Naive thymus-derived CD4-positive, alpha-beta T cell (primary cell): ENCODE data around the gene POU2F2. TPM values are rescaled to one million over a fixed set of nuclear protein-coding genes. Genes with fewer than 3 reads are reported as not detected.
A peak's percentile ranks its signal among the peaks of the same experiment; 100 is the strongest.

ENCODE experiments used
- ATAC-seq: fragments of 150-1000 bp; cut with Tn5 transposase; 2 replicates; pipeline ENCODE4 v1.10.0; 2021; ENCODE audit warnings: mild to moderate bottlenecking, moderate library complexity
- CTCF ChIA-PET: fragments of 350-600 bp; sonication (Branson Sonifier 250); formaldehyde crosslinking; loops from one replicate; lab custom pipeline; 2021; ENCODE audit warnings: antibody characterized with exemption; lab: Charles Lee
- POLR2A ChIA-PET: fragments of 350-600 bp; sonication (Branson Sonifier 250); formaldehyde crosslinking; loops from one replicate; lab custom pipeline; 2021; ENCODE audit warnings: antibody characterized with exemption, inconsistent platforms; lab: Charles Lee
- DNase-seq, 9 donors: peaks; one replicate each; pipeline versions ENCODE4 v3.0.0 to v3.0.0-alpha.2; 2020 to 2022; ENCODE audit warnings: mixed read lengths in 1 of 9
- H3K27ac ChIP-seq: one replicate; pipeline ENCODE4 v1.7.0; 2013; ENCODE audit warnings: mild to moderate bottlenecking, low read depth, low read length, moderate library complexity
- H3K27me3 ChIP-seq, 2 donors: one replicate each; pipeline ENCODE4 v1.7.0; 2013; ENCODE audit warnings: low read length in 2 of 2, mild to moderate bottlenecking in 2 of 2, moderate library complexity in 2 of 2; ENCODE audit not compliant: control insufficient read depth in 2 of 2, insufficient read depth in 2 of 2
- H3K36me3 ChIP-seq, 3 experiments: 1 replicate in 2 of 3; 2 replicates in 1 of 3; pipeline ENCODE4 v1.7.0; 2013; ENCODE audit warnings: low read length in 3 of 3, mild to moderate bottlenecking in 3 of 3, moderate library complexity in 1 of 3; ENCODE audit not compliant: insufficient read depth in 3 of 3, control insufficient read depth in 2 of 3
- H3K4me1 ChIP-seq, 2 donors: one replicate each; pipeline ENCODE4 v1.7.0; 2013; ENCODE audit warnings: low read length in 2 of 2, mild to moderate bottlenecking in 2 of 2, moderate library complexity in 1 of 2; ENCODE audit not compliant: control insufficient read depth in 2 of 2, insufficient read depth in 2 of 2
- H3K4me3 ChIP-seq: 2 replicates; pipeline ENCODE4 v1.7.0; 2013; ENCODE audit warnings: mild to moderate bottlenecking, low read length
- H3K9me3 ChIP-seq, 3 experiments: 1 replicate in 2 of 3; 2 replicates in 1 of 3; pipeline ENCODE4 v1.7.0; 2013; ENCODE audit warnings: low read length in 3 of 3; ENCODE audit not compliant: control insufficient read depth in 2 of 3
- H3K27ac Mint-ChIP-seq, 9 donors: one replicate each; pipeline ENCODE4 v1.8.0; 2020 to 2022; ENCODE audit warnings: mixed read lengths in 9 of 9, mild to moderate bottlenecking in 8 of 9, moderate library complexity in 5 of 9, inconsistent platforms in 2 of 9
- H3K27me3 Mint-ChIP-seq, 5 donors: one replicate each; pipeline ENCODE4 v1.8.0; 2021 to 2022; ENCODE audit warnings: mixed read lengths in 5 of 5, mild to moderate bottlenecking in 1 of 5
- H3K36me3 Mint-ChIP-seq, 5 donors: one replicate each; pipeline ENCODE4 v1.8.0; 2020 to 2022; ENCODE audit warnings: mixed read lengths in 5 of 5, mild to moderate bottlenecking in 3 of 5, inconsistent platforms in 1 of 5
- H3K4me1 Mint-ChIP-seq, 7 donors: one replicate each; pipeline ENCODE4 v1.8.0; 2020 to 2022; ENCODE audit warnings: mixed read lengths in 7 of 7, mild to moderate bottlenecking in 3 of 7, inconsistent platforms in 1 of 7
- H3K4me3 Mint-ChIP-seq, 10 donors: one replicate each; pipeline ENCODE4 v1.8.0; 2020 to 2022; ENCODE audit warnings: mild to moderate bottlenecking in 10 of 10, mixed read lengths in 10 of 10, moderate library complexity in 6 of 10, inconsistent platforms in 2 of 10
- H3K9me3 Mint-ChIP-seq, 11 donors: one replicate each; pipeline ENCODE4 v1.8.0; 2020 to 2022; ENCODE audit warnings: mixed read lengths in 11 of 11, mild to moderate bottlenecking in 4 of 11, inconsistent platforms in 1 of 11, moderate library complexity in 1 of 11
- intact Hi-C, 2 donors: fragments of 100-400 bp; cut with micrococcal nuclease; formaldehyde crosslinking; loops; one replicate each; pipeline ENCODE4 v1.15.1; 2023
- polyA plus RNA-seq, 2 donors: library from polyadenylated mRNA; unstranded; fragments of 300-500 nt; fragmentation: Illumina TruSeq; gene quantifications; one replicate each; pipeline ENCODE4 v1.2.3, GENCODE V29; 2021
- total RNA-seq, 6 experiments: library from RNA in 5 of 6; stranded (reverse) in 5 of 6; gene quantifications; 1 replicate in 5 of 6; 2 replicates in 1 of 6; pipeline ENCODE4 v1.2.3 and lab custom pipeline; 2021 to 2026

POU2F2 gene
- total and polyA plus RNA-seq, 7 experiments from 2014 or later, result 2.2 to 91.3 (median 33.4) TPM

DNA sequence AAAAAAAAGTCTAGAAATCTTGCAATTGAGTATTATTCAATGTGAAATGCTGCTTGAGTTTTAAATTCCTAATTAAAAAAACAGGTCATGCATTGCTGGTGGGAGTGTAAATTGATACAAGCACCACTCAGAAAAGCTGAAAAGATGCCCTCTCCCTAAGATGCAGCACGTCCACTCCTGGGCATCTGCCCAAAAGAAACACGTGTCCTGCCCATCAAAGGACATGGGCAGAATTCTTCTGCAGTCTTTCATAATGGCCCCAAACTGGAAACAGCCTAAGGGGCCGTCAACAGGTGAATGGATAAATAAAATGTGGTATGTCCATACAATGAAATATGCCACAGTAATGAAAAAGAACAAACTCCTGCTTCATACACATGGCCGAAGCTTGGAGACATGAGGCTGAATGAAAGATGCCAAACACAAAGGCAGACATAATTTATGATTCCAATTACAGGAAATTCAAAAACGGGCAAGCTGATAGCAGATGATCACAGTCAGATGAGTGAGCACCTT is 7.8 kb downstream of the POU2F2 start:
- peaks cover 31 to 44% of the 10 kb centered on the region in 2 donors for H3K4me1 ChIP-seq
- H3K9me3 ChIP-seq, result no peaks in the 10 kb centered on the region
- ATAC-seq (no peak), DNase-seq (no peak)
- no peaks in the 10 kb centered on the region for H3K27me3 ChIP-seq
- no peak overlapping the region for H3K4me3 ChIP-seq
- no peaks in the 10 kb centered on the region for H3K27me3 Mint-ChIP-seq
- CTCF ChIA-PET, result interaction anchor here (0.5 to 4.2 kb wide), 6 partner anchors 8 to 316 kb away, joined by 3 to 29 read pairs (median 6); partner anchors contain the start of gene POU2F2
- H3K27ac ChIP-seq, result no peak overlapping the region
- intact Hi-C loops, result no loop called here
- H3K27ac Mint-ChIP-seq, result peak overlapping the region in 7 of 9 donors; percentile 56 to 94 (median 91)
- H3K36me3 ChIP-seq, result no peaks in the 10 kb centered on the region
- peaks cover 0 to 2% (median 0%) of the 10 kb centered on the region in 11 donors for H3K9me3 Mint-ChIP-seq
- peak overlapping the region in 1 of 10 donors; percentile 78 for H3K4me3 Mint-ChIP-seq
- POLR2A ChIA-PET, result interaction anchor here (1.0 to 1.8 kb wide), 2 partner anchors 8 to 54 kb away, joined by 3 to 14 read pairs; partner anchors contain the start of gene POU2F2
- H3K36me3 Mint-ChIP-seq, result peaks cover 0 to 28% (median 3%) of the 10 kb centered on the region in 5 donors
- H3K4me1 Mint-ChIP-seq, result peaks cover 42 to 84% (median 72%) of the 10 kb centered on the region in 7 donors

DNA sequence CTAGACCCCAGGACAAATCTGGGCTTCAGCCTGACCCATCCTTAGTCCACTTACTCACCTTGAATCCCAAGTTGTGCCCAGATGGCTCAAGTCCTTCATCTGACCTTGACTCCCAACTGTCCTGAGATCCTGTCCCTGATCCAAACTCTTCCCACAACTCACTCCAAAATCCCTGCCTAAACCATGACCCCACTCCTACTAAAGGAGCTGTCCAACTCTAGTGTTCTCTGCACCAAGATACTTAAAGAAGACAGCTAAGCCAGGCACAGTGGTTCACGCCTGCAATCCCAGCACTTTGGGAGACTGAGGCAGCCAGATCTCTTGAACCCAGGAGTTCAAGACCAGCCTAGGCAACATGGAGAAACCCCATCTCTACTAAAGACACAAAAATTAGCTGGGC is 8.5 kb downstream of the POU2F2 start:
- H3K27ac ChIP-seq, result peak overlapping the region; percentile 77
- DNase-seq (no peak), ATAC-seq (no peak)
- H3K4me3 ChIP-seq, result no peak overlapping the region
- Mint-ChIP-seq H3K4me1 (peaks cover 36 to 81% (median 67%) of the 10 kb centered on the region in 7 donors), H3K4me3 (peak overlapping the region; percentile 51 to 90 (median 76)), H3K27me3 (no peaks in the 10 kb centered on the region), H3K27ac (peak overlapping the region; percentile 78 to 98 (median 93)), H3K36me3 (peaks cover 0 to 28% (median 6%) of the 10 kb centered on the region in 5 donors), H3K9me3 (peaks cover 0 to 2% (median 0%) of the 10 kb centered on the region in 11 donors)
- H3K9me3 ChIP-seq, result no peaks in the 10 kb centered on the region
- ChIA-PET POLR2A (interaction anchor here (1.0 to 1.8 kb wide), 5 partner anchors 8 to 156 kb away, joined by 3 to 14 read pairs (median 3); partner anchors contain the start of gene POU2F2), CTCF (interaction anchor here (0.6 to 4.2 kb wide), 7 partner anchors 9 to 317 kb away, joined by 3 to 29 read pairs (median 6); partner anchors contain the start of gene POU2F2)
- intact Hi-C loops, result no loop called here
- peaks cover 31 to 44% of the 10 kb centered on the region in 2 donors for H3K4me1 ChIP-seq
- H3K27me3 ChIP-seq, result no peaks in the 10 kb centered on the region
- no peaks in the 10 kb centered on the region for H3K36me3 ChIP-seq

DNA sequence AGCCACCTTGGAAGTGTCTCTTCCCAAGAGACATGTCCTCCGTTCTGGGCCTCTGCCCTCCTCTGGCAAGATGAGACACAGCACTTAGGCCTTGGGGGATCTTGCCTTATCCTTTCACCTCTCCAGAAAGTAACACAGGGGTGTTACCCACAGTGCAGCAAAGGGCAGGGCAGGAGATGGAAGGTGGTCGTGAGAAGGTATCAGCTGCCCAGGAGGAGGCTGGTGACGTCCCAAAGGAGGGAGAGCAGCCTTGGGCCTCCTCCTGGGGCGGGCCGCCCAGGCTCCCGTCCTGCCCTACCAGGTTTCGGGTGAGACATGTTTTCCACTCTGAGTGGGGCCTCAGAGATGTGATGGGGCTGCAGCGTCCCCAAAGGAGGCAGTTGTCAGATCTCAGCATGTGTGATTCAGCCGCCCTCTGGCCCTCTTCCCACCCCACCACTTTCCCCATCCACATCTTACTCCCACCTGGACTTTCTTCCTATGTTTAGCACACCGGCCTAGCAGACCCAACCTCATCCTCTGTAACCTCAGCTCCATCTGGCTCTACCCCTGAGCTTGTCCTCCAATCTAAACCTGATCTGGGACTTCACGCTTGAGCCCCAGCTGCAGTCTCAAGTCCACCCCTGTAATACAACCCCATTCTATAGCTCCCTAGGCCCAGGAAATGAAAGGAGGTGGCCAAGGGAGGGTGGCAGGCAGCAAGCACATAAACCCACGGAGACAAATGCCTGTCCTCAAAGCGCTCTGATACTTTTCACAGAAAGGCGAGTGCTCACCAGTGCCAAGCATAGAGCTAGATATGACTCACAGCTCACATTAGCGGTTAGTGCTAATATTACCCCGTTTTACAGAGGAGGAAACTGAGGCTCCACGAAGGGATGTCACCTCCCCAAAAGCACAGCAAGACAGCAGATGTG is 9.3 kb downstream of the POU2F2 start:
- peaks cover 0 to 28% (median 7%) of the 10 kb centered on the region in 5 donors for H3K36me3 Mint-ChIP-seq
- POLR2A ChIA-PET, result interaction anchor here (0.6 to 1.8 kb wide), 6 partner anchors 9 to 169 kb away, joined by 3 to 14 read pairs (median 3); partner anchors contain the start of gene POU2F2
- peaks cover 31 to 44% of the 10 kb centered on the region in 2 donors for H3K4me1 ChIP-seq
- peak overlapping the region; percentile 44 for H3K4me3 ChIP-seq
- peak overlapping the region; percentile 51 to 90 (median 76) for H3K4me3 Mint-ChIP-seq
- no peaks in the 10 kb centered on the region for H3K9me3 ChIP-seq
- intact Hi-C loops, result loop anchor here in 1 of 2 donors (1.0 kb wide), 1 partner anchor 9 kb away; the partner anchor contains the start of gene POU2F2
- DNase-seq (peak in 2 of 9 donors; percentile 31 to 83), ATAC-seq (no peak)
- peaks cover 0 to 2% (median 0%) of the 10 kb centered on the region in 11 donors for H3K9me3 Mint-ChIP-seq
- H3K27ac ChIP-seq, result peak overlapping the region; percentile 77
- CTCF ChIA-PET, result interaction anchor here (0.7 to 4.2 kb wide), 6 partner anchors 8 to 318 kb away, joined by 3 to 29 read pairs (median 6); partner anchors contain the start of gene POU2F2
- H3K27me3 Mint-ChIP-seq, result no peaks in the 10 kb centered on the region
- H3K4me1 Mint-ChIP-seq, result peaks cover 33 to 76% (median 66%) of the 10 kb centered on the region in 7 donors
- H3K36me3 ChIP-seq, result no peaks in the 10 kb centered on the region
- no peaks in the 10 kb centered on the region for H3K27me3 ChIP-seq
- H3K27ac Mint-ChIP-seq, result peak overlapping the region; percentile 78 to 98 (median 93)

- no peaks in the 10 kb centered on the region for H3K9me3 Mint-ChIP-seq
- peak overlapping the region; percentile 43 to 90 (median 72) for H3K4me3 Mint-ChIP-seq
- Histone ChIP-seq H3K27ac (peak overlapping the region; percentile 77), H3K4me1 (peaks cover 31 to 44% of the 10 kb centered on the region in 2 donors), H3K36me3 (peaks cover 0 to 10% (median 0%) of the 10 kb centered on the region in 3 experiments), H3K9me3 (no peaks in the 10 kb centered on the region), H3K27me3 (no peaks in the 10 kb centered on the region), H3K4me3 (peak overlapping the region; percentile 44)
- H3K27ac Mint-ChIP-seq, result peak overlapping the region; percentile 78 to 98 (median 93)
- peak; percentile 95 for ATAC-seq
- peaks cover 0 to 31% (median 7%) of the 10 kb centered on the region in 5 donors for H3K36me3 Mint-ChIP-seq
- no peaks in the 10 kb centered on the region for H3K27me3 Mint-ChIP-seq
- peak; percentile 15 to 83 (median 41) for DNase-seq
- peaks cover 30 to 70% (median 57%) of the 10 kb centered on the region in 7 donors for H3K4me1 Mint-ChIP-seq
- ChIA-PET POLR2A (interaction anchor here (0.7 to 1.3 kb wide), 4 partner anchors 9 to 1543 kb away, joined by 3 to 5 read pairs (median 4); partner anchors contain the start of gene ZNF526), CTCF (interaction anchor here (4.2 kb wide), 1 partner anchor 13 kb away, joined by 29 read pairs; no protein-coding TSS in a partner anchor)
- intact Hi-C loops, result loop anchor here (1.0 kb wide), 2 partner anchors 11 to 13 kb away; partner anchors contain the start of gene POU2F2 (in 2 of the 2)
Measured at GRCh38 chr19:42121656-42122069, 10.6 kb downstream of the POU2F2 start.

DNA sequence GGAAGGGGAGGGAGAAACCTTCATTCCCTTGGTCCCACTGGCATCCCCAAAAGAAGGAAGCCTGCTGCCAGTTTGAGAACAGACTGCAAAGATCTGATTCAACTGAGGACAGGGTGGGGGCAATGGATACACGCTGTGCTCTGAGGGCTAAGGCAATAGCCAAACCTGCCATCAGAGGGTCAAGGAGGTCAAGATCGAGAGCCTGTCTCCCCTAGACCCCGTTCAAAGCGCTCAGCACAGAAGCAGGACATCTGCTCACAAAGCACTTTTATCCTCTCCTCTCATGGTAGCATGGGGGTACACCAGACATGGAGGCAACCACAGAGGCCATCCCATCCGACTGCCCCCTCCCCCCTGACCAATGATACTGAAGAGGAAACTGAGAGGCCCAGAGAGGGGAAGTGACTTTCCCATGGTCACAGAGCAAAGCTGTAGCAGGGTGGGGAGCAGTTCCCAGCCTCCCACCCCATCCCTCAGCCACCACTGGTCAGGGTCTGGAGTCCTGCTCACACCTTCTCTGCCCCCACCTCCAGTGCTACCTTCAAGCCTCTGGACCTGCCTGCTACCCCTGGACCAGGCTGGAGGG is 11.1 kb downstream of the POU2F2 start:
- Histone ChIP-seq H3K4me3 (no peak overlapping the region), H3K27ac (peak overlapping the region; percentile 77), H3K4me1 (peaks cover 31 to 44% of the 10 kb centered on the region in 2 donors), H3K9me3 (no peaks in the 10 kb centered on the region), H3K27me3 (no peaks in the 10 kb centered on the region), H3K36me3 (peaks cover 0 to 15% (median 4%) of the 10 kb centered on the region in 3 experiments)
- ChIA-PET POLR2A (interaction anchor here (0.7 to 1.3 kb wide), 4 partner anchors 8 to 1543 kb away, joined by 3 to 5 read pairs (median 4); partner anchors contain the start of gene ZNF526), CTCF (interaction anchor here (2.6 kb wide), 1 partner anchor 12 kb away, joined by 19 read pairs; no protein-coding TSS in a partner anchor)
- ATAC-seq (peak; percentile 37), DNase-seq (no peak)
- Mint-ChIP-seq H3K9me3 (no peaks in the 10 kb centered on the region), H3K4me3 (peak overlapping the region; percentile 4 to 90 (median 69)), H3K36me3 (peaks cover 0 to 36% (median 7%) of the 10 kb centered on the region in 5 donors), H3K27me3 (no peaks in the 10 kb centered on the region), H3K27ac (peak overlapping the region; percentile 78 to 98 (median 93)), H3K4me1 (peaks cover 30 to 65% (median 54%) of the 10 kb centered on the region in 7 donors)
- intact Hi-C loops, result loop anchor here (1.0 kb wide), 2 partner anchors 11 to 13 kb away; partner anchors contain the start of gene POU2F2 (in 1 of the 2)
